HG02938 (cell line): ENCODE data around the gene XIST.
"Not testable (repeated sequence)": the region's sequence is repeated elsewhere in the genome, so short reads cannot be mapped to it uniquely, and the experiment has no call there.

Source experiments
- ATAC-seq: cut with Tn5 transposase; IDR thresholded peaks from one replicate; pipeline ENCODE4 v1.9.1; 2021; ENCODE audit warnings: mild to moderate bottlenecking, moderate library complexity; ENCODE audit not compliant: unreplicated experiment

Gene XIST

DNA sequence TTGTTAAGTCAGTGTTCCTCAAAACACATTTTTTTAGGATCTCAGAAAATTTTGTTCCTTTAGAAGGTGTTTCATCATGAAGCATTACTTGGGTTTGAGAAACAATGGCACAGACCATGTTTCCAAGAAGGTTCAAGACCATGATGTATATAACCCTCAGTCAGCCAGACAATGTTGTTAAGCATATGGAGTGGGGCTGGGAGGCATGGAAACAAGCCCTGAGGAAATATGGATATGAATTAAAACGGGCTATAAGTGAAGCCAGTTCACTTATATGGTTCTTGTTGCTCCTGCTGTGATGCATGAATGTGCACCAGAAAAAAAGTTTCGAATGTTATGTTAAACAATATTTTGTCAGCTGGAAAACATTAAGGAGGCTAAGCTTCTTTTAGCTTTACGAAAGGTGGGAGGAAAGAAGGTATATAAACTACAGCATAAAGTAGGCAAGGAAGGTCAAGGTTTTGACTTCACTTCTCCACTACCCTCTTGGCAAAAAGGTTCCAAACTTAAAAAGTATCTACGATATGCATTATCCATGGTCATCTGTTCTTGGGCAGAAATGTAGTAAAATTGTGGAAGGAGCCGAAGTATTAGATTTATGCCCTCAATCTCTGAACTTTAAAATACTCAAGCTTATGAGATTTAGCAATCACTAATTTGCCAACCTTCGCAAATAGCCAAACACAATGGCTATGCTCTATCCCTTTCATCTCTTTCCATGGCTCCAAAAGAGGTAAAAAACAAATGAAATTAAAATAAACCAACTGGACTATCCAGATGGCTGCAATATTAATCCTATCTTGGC is 12.2 kb downstream of the XIST start:
- no peak for ATAC-seq

DNA sequence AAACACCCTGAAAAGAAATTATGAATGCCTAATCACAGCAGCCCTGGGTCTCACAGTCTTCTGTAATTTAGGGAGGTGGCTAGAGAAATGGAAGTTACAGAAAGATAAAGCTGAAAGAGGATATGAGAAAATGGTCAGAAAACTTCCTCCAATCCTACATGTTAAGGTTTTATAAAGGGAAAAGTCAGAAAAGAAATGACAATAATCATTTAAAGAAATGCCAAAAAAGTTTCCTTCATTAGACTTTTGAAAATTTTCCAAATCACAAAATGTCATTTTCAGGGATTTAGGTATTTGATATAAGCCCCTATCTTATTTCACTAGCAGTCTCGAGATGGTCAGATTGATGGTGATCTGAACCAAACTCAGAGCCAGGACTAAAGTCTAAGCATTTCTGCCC is 13.4 kb downstream of the XIST start:
- no peak for ATAC-seq

- no peak for ATAC-seq
Observed at GRCh38 chrX:73838123-73838522, 14.4 kb downstream of the XIST start.

GRCh38 chrX:73836956-73837477 is 15.5 kb downstream of the XIST start:
- no peak for ATAC-seq

DNA sequence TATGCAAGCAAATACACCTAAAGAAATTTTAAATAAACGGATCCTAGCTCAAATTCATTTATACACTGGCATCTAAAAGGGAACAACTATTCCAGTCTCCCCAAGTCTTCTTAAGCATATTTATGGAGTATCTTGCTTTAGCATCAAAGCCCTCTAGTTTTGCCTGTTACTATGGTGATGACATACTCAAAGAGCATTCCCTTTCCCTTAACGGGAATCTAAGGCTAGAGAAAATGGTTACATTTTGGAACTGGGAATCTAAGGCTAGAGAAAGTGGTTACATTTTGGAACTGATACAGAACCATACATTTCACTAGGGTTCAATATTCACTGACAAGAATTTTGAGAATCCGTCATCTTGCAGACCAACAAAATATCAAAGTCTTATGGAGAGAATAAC is 18.3 kb downstream of the XIST start:
- ATAC-seq: no peak

- no peak for ATAC-seq
Observed at GRCh38 chrX:73832319-73832718, 20.2 kb downstream of the XIST start.

DNA sequence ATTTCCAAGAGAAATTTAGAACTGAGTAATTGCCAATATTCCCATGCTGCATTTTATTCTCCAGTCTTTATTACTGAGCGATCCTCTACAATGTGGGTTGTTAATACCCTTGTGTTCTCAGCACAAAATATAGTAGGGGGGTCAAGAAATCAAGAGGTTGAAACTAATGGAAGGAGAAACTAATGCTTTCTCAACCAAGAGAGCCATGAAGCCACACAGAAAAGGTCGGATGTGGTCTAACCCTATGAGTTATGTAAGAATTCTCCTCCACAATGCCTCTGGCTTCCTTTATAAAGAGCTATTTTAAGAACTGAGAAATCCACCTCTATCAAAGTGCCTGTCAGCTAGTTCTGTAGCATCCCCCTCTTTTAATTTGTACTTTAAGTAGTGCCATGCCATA is 21.0 kb downstream of the XIST start:
- ATAC-seq: no peak

- no peak for ATAC-seq
Observed at GRCh38 chrX:73830489-73831414, 21.8 kb downstream of the XIST start.

- no peak for ATAC-seq
Observed at GRCh38 chrX:73829890-73830466, 22.5 kb downstream of the XIST start.

- no peak for ATAC-seq
Observed at GRCh38 chrX:73828080-73828720, 24.3 kb downstream of the XIST start.

- no peak for ATAC-seq
Observed at GRCh38 chrX:73827406-73827805, 25.1 kb downstream of the XIST start.

DNA sequence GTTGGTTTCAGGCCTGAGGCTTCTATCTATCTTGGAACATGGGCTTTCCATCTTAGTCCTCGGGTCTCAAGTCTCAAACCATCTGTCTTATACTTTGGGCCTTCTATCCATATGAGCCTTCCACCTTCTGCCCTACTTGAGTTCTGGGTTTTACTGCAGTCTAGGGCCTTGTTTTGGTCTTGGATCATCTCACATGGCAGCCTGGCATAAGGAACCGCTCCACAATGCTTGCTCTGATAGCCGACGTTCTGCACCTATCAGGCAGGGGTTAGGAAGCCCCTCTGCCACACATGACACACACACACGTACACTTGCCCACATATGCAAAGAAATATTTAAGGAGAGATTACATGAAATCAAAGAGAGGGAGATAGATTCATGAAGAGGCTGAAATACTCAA is 25.5 kb downstream of the XIST start:
- ATAC-seq: no peak

DNA sequence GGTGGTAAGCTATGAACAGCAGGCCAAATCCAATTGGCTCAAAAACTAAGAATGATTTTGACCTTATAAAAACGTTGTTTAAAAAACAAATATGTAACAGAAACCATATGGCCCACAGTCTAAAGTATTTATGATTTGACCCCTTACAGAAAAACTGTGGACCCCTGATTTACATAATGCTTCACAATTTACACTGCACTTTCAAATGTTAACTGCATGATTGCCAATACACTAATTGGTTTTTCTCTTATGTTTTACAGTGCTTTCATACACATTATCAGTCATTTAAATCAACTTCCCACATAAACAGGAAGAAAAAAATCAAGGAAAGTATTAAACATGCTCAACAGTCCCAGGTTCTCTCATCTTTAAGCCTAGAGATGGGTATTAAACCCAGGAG is 26.9 kb downstream of the XIST start:
- no peak for ATAC-seq

- ATAC-seq: no peak
Observed at GRCh38 chrX:73823473-73824004, 29.0 kb downstream of the XIST start.

- no peak for ATAC-seq
Observed at GRCh38 chrX:73822775-73823174, 29.7 kb downstream of the XIST start.

GRCh38 chrX:73821921-73822559 is 30.5 kb downstream of the XIST start:
- no peak for ATAC-seq

DNA sequence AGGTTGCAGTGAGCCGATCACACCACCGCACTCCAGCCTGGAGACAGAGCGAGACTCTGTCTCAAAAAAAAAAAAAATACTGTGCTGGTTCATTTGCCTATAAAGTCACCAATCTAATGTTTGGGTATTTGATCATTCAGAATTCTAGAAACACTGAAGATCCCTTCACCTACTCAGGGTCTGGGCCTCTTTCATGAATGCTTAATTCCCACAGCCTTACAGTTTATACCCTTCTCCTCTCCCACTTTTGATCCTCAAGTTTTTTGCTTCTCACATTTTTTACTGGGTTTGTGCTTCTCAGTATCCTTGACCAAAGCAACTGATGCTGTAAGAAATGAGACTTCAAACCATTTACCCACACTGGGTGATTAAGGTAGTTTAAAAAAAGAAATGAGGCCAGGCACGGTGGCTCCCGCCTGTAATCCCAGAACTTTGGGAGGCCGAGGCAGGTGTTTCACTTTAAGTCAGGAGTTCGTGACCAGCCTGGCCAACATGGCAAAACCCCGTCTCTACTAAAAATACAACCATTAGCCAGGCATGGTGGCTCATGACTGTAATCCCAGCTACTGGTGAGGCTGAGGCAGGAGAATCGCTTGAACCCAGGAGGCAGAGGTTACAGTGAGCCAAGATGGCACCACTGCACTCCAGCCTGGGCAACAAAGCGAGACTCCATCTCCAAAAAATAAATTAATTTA is 32.5 kb downstream of the XIST start:
- not testable (repeated sequence) for ATAC-seq

- ATAC-seq: no peak
Observed at GRCh38 chrX:73818200-73819116, 34.1 kb downstream of the XIST start.
